HL-60/S4 treated with phorbol 12-myristate 13-acetate at 8.2 ng/mL for 4 days and 3 days (cell line): ENCODE results near the gene ATXN7.

Experiments used
- in situ Hi-C: fragments of 300-500 bp; cut with MboI; formaldehyde crosslinking; loops from 2 replicates; pipeline ENCODE4 v1.15.0; 2022; ENCODE audit warnings: low sequenced_read_pairs

The ATXN7 gene

GRCh38 chr3:63864008-63864964 is 619 bp downstream of the ATXN7 start:
- in situ Hi-C loops: no loop called here

- in situ Hi-C loops: no loop called here
Measured at GRCh38 chr3:63864965-63865327, 1.3 kb downstream of the ATXN7 start.

- in situ Hi-C loops: no loop called here
Measured at GRCh38 chr3:63867225-63867624, 3.6 kb downstream of the ATXN7 start.

- in situ Hi-C loops: no loop called here
Measured at GRCh38 chr3:63869940-63870614, 6.4 kb downstream of the ATXN7 start.

GRCh38 chr3:63870615-63871005 is 6.9 kb downstream of the ATXN7 start:
- in situ Hi-C loops: no loop called here

GRCh38 chr3:63872135-63872924 is 8.7 kb downstream of the ATXN7 start:
- in situ Hi-C loops: no loop called here

- in situ Hi-C loops: no loop called here
Measured at GRCh38 chr3:63874769-63875168, 11.1 kb downstream of the ATXN7 start.

GRCh38 chr3:63875510-63875909 is 11.8 kb downstream of the ATXN7 start:
- in situ Hi-C loops: no loop called here

- in situ Hi-C loops: no loop called here
Measured at GRCh38 chr3:63876260-63876659, 12.6 kb downstream of the ATXN7 start.

GRCh38 chr3:63877737-63878393 is 14.2 kb downstream of the ATXN7 start:
- in situ Hi-C loops: no loop called here

GRCh38 chr3:63878394-63879060 is 14.9 kb downstream of the ATXN7 start:
- in situ Hi-C loops: no loop called here

GRCh38 chr3:63880653-63881052 is 17.0 kb downstream of the ATXN7 start:
- in situ Hi-C loops: no loop called here

GRCh38 chr3:63886858-63887257 is 23.2 kb downstream of the ATXN7 start:
- in situ Hi-C loops: no loop called here

- in situ Hi-C loops: no loop called here
Measured at GRCh38 chr3:63891518-63891917, 27.9 kb downstream of the ATXN7 start.

GRCh38 chr3:63892773-63893352 is 29.2 kb downstream of the ATXN7 start:
- in situ Hi-C loops: no loop called here

- in situ Hi-C loops: no loop called here
Measured at GRCh38 chr3:63895422-63896189, 31.9 kb downstream of the ATXN7 start.

- in situ Hi-C loops: no loop called here
Measured at GRCh38 chr3:63896332-63897030, 32.8 kb downstream of the ATXN7 start.

- in situ Hi-C loops: no loop called here
Measured at GRCh38 chr3:63900010-63900409, 36.3 kb downstream of the ATXN7 start.

GRCh38 chr3:63900459-63900858 is 36.8 kb downstream of the ATXN7 start:
- in situ Hi-C loops: no loop called here
